Type B pancreatic cell (in vitro differentiated cells): ENCODE measurements around the gene ATL1. TPM values are rescaled to one million over a fixed set of nuclear protein-coding genes. Genes with fewer than 3 reads are reported as not detected.
"Not testable (repeated sequence)": the region's sequence is repeated elsewhere in the genome, so short reads cannot be mapped to it uniquely, and the experiment has no call there.

Source experiments
- DNase-seq: peaks from one replicate; pipeline ENCODE4 v3.0.0; 2021; ENCODE audit warnings: mixed read lengths; ENCODE audit not compliant: unreplicated experiment; ENCODE audit errors: extremely low spot score
- H3K27ac Mint-ChIP-seq: 2 replicates; pipeline ENCODE4 v1.8.0; 2021; ENCODE audit warnings: mild to moderate bottlenecking, mixed read lengths
- H3K27me3 Mint-ChIP-seq: 2 replicates; pipeline ENCODE4 v1.8.0; 2021; ENCODE audit warnings: mixed read lengths
- H3K36me3 Mint-ChIP-seq: 2 replicates; pipeline ENCODE4 v1.8.0; 2021; ENCODE audit warnings: mixed read lengths
- H3K4me1 Mint-ChIP-seq: one replicate; pipeline ENCODE4 v1.8.0; 2021; ENCODE audit warnings: mixed read lengths; ENCODE audit not compliant: unreplicated experiment
- H3K4me3 Mint-ChIP-seq: 2 replicates; pipeline ENCODE4 v1.8.0; 2021; ENCODE audit warnings: mild to moderate bottlenecking, mixed read lengths
- H3K9me3 Mint-ChIP-seq: 2 replicates; pipeline ENCODE4 v1.8.0; 2021; ENCODE audit warnings: mixed read lengths
- CTCF ChIP-seq: fragments of 200-600 bp; sonication (generic); conservative IDR thresholded peaks from 2 replicates; pipeline ENCODE4 v1.5.0; 2021; ENCODE audit warnings: antibody characterized with exemption, mild to moderate bottlenecking
- total RNA-seq: library from RNA; stranded (reverse); gene quantifications from 2 replicates; pipeline ENCODE4 v1.2.1, GENCODE V29; 2021; ENCODE audit warnings: low replicate concordance

Gene ATL1
- total RNA-seq, 1 donor from 2014 or later = 5.7 TPM

GRCh38 chr14:50541159-50541567 lies 18.8 kb upstream of the ATL1 start:
- H3K4me1 Mint-ChIP-seq = peaks cover 9% of the 10 kb centered on the region
- no peaks in the 10 kb centered on the region for H3K9me3 Mint-ChIP-seq
- no peak for DNase-seq
- peak overlapping the region; percentile 69 for H3K27ac Mint-ChIP-seq
- no peak overlapping the region for H3K4me3 Mint-ChIP-seq
- H3K36me3 Mint-ChIP-seq = no peaks in the 10 kb centered on the region
- TF ChIP-seq CTCF = no peak
- H3K27me3 Mint-ChIP-seq = no peaks in the 10 kb centered on the region

- no peaks in the 10 kb centered on the region for H3K36me3 Mint-ChIP-seq
- TF ChIP-seq CTCF = peak; percentile 76
- H3K9me3 Mint-ChIP-seq = no peaks in the 10 kb centered on the region
- no peaks in the 10 kb centered on the region for H3K27me3 Mint-ChIP-seq
- no peak for DNase-seq
- no peak overlapping the region for H3K4me3 Mint-ChIP-seq
- peak overlapping the region; percentile 57 for H3K27ac Mint-ChIP-seq
- H3K4me1 Mint-ChIP-seq = peaks cover 9% of the 10 kb centered on the region
Measured at GRCh38 chr14:50542941-50543418, 17.0 kb upstream of the ATL1 start.

- Mint-ChIP-seq H3K9me3 (no peaks in the 10 kb centered on the region), H3K27ac (no peak overlapping the region), H3K4me3 (no peak overlapping the region), H3K36me3 (no peaks in the 10 kb centered on the region), H3K27me3 (no peaks in the 10 kb centered on the region), H3K4me1 (peaks cover 9% of the 10 kb centered on the region)
- TF ChIP-seq CTCF = no peak
- no peak for DNase-seq
Measured at GRCh38 chr14:50544911-50545310, 15.0 kb upstream of the ATL1 start.

- TF ChIP-seq CTCF = no peak
- no peaks in the 10 kb centered on the region for H3K36me3 Mint-ChIP-seq
- no peak overlapping the region for H3K27ac Mint-ChIP-seq
- H3K4me3 Mint-ChIP-seq = no peak overlapping the region
- peaks cover 1% of the 10 kb centered on the region for H3K9me3 Mint-ChIP-seq
- H3K27me3 Mint-ChIP-seq = no peaks in the 10 kb centered on the region
- peaks cover 9% of the 10 kb centered on the region for H3K4me1 Mint-ChIP-seq
- DNase-seq = no peak
Measured at GRCh38 chr14:50545618-50546017, 14.3 kb upstream of the ATL1 start.

GRCh38 chr14:50550294-50550693 lies 9.7 kb upstream of the ATL1 start:
- TF ChIP-seq CTCF = no peak
- Mint-ChIP-seq H3K4me3 (no peak overlapping the region), H3K36me3 (no peaks in the 10 kb centered on the region), H3K4me1 (peaks cover 3% of the 10 kb centered on the region), H3K9me3 (peaks cover 5% of the 10 kb centered on the region), H3K27me3 (no peaks in the 10 kb centered on the region), H3K27ac (no peak overlapping the region)
- no peak for DNase-seq

GRCh38 chr14:50551877-50552276 lies 8.1 kb upstream of the ATL1 start:
- Mint-ChIP-seq H3K4me3 (no peak overlapping the region), H3K36me3 (no peaks in the 10 kb centered on the region), H3K9me3 (peaks cover 5% of the 10 kb centered on the region), H3K4me1 (no peaks in the 10 kb centered on the region), H3K27me3 (peaks cover 4% of the 10 kb centered on the region), H3K27ac (no peak overlapping the region)
- DNase-seq = no peak
- TF ChIP-seq CTCF = no peak

- H3K27me3 Mint-ChIP-seq, H3K36me3 Mint-ChIP-seq, DNase-seq, H3K27ac Mint-ChIP-seq, H3K4me1 Mint-ChIP-seq, H3K4me3 Mint-ChIP-seq, H3K9me3 Mint-ChIP-seq: not testable (repeated sequence)
Measured at GRCh38 chr14:50552796-50553195, 7.1 kb upstream of the ATL1 start.
